GM12878 (cell line): ENCODE data around the gene SERPINI1. TPM values are rescaled to one million over a fixed set of nuclear protein-coding genes. Genes with fewer than 3 reads are reported as not detected.

Source experiments
- ATAC-seq: fragments of 200-7000 bp; cut with Tn5 transposase; 3 replicates; pipeline ENCODE4 v1.9.1; 2020; ENCODE audit warnings: mild to moderate bottlenecking, moderate library complexity
- BruUV-seq: library from RNA; stranded (reverse); fragments of 400-500 nt; replicated peaks from 2 replicates; lab custom pipeline; 2021; lab: Mats Ljungman, UMichigan
- CTCF ChIA-PET: fragments of 300-600 bp; sonication (Branson Sonifier 250); formaldehyde crosslinking; extraction: SDS; loops from one replicate; lab custom pipeline; 2021; ENCODE audit warnings: inconsistent platforms; lab: Yijun Ruan, JAX
- POLR2A ChIA-PET: fragments of 350-600 bp; formaldehyde crosslinking; extraction: SDS; loops from one replicate; lab custom pipeline; 2021; ENCODE audit warnings: inconsistent platforms; lab: Charles Lee
- RAD21 ChIA-PET: fragments of 300-600 bp; sonication (Branson Sonifier 250); formaldehyde crosslinking; loops from one replicate; lab custom pipeline; 2023; ENCODE audit warnings: antibody characterized with exemption; ENCODE audit not compliant: unreplicated experiment; lab: Charles Lee
- SMC1A ChIA-PET: fragments of 300-600 bp; sonication (Branson Sonifier 250); formaldehyde crosslinking; loops from one replicate; lab custom pipeline; 2023; ENCODE audit not compliant: unreplicated experiment, uncharacterized antibody; lab: Charles Lee
- DNase-seq: peaks from one replicate; pipeline ENCODE4 v3.0.0-alpha.2; 2011; ENCODE audit warnings: low read depth, low spot score
- FAIRE-seq: peaks from 3 replicates; lab custom pipeline; 2011; peaks lifted over from hg19 to GRCh38; lab: Jason Lieb, UNC
- H2AFZ ChIP-seq: 2 replicates; pipeline ENCODE4 v1.6.0; 2011; ENCODE audit warnings: low read depth, low read length, control low read depth; ENCODE audit not compliant: control insufficient read depth
- H3K27ac ChIP-seq: 2 replicates; pipeline ENCODE4 v1.5.1; 2011; ENCODE audit warnings: control low read depth; ENCODE audit not compliant: control insufficient read depth, insufficient read depth
- H3K27me3 ChIP-seq, 2 experiments: replicated peaks in 1 of 2; 2 replicates each; pipeline versions ENCODE4 v1.6.0 to v1.6.1; 2011; ENCODE audit warnings: low read length in 1 of 2; ENCODE audit not compliant: control insufficient read depth in 2 of 2, insufficient read depth in 2 of 2
- H3K36me3 ChIP-seq, 2 experiments: 2 replicates each; pipeline ENCODE4 v1.5.1; 2011; ENCODE audit warnings: low read length in 1 of 2; ENCODE audit not compliant: control insufficient read depth in 2 of 2, insufficient read depth in 2 of 2
- H3K4me1 ChIP-seq: 2 replicates; pipeline ENCODE4 v1.6.1; 2011; ENCODE audit warnings: mild to moderate bottlenecking, low read length, moderate library complexity, mixed read lengths; ENCODE audit not compliant: control insufficient read depth, insufficient read depth
- H3K4me2 ChIP-seq: 2 replicates; pipeline ENCODE4 v1.6.0; 2011; ENCODE audit warnings: control low read depth; ENCODE audit not compliant: control insufficient read depth, insufficient read depth
- H3K4me3 ChIP-seq: fragments of 200-600 bp; sonication (generic); 2 replicates; pipeline ENCODE4 v1.5.1; 2016
- H3K79me2 ChIP-seq: 2 replicates; pipeline ENCODE4 v1.6.0; 2011; ENCODE audit warnings: low read length; ENCODE audit not compliant: control insufficient read depth, insufficient read depth
- H3K9ac ChIP-seq: 2 replicates; pipeline ENCODE4 v1.8.0; 2011; ENCODE audit warnings: low read length, control low read depth, mixed read lengths; ENCODE audit not compliant: control insufficient read depth, insufficient read depth
- H3K9me3 ChIP-seq: replicated peaks from 3 replicates; pipeline ENCODE4 v1.5.1; 2011; ENCODE audit warnings: mild to moderate bottlenecking, low read length; ENCODE audit not compliant: control insufficient read depth, insufficient read depth
- H4K20me1 ChIP-seq: 2 replicates; pipeline ENCODE4 v1.6.0; 2011; ENCODE audit not compliant: control insufficient read depth, insufficient read depth
- EZH2 ChIP-seq: IDR thresholded peaks from 2 replicates; pipeline ENCODE4 v1.6.1; 2012; ENCODE audit warnings: low read depth, mild to moderate bottlenecking, control low read depth, inconsistent platforms, low read length, borderline replicate concordance; ENCODE audit not compliant: control insufficient read depth
- JUNB ChIP-seq: IDR thresholded peaks from 2 replicates; pipeline ENCODE4 v1.6.1; 2016; ENCODE audit warnings: antibody characterized with exemption, mild to moderate bottlenecking
- NFXL1 ChIP-seq: fragments of 450-650 bp; IDR thresholded peaks from 2 replicates; pipeline ENCODE4 v1.6.1; 2017; ENCODE audit warnings: antibody characterized with exemption, mild to moderate bottlenecking, borderline replicate concordance
- RAD21 ChIP-seq: IDR thresholded peaks from 2 replicates; pipeline ENCODE4 v1.6.1; 2011; ENCODE audit warnings: mild to moderate bottlenecking, low read depth, low read length, moderate library complexity; ENCODE audit not compliant: insufficient read depth
- TCF7 ChIP-seq: IDR thresholded peaks from 2 replicates; pipeline ENCODE4 v1.6.1; 2014; ENCODE audit warnings: antibody characterized with exemption, borderline replicate concordance
- WRNIP1 ChIP-seq: IDR thresholded peaks from 2 replicates; pipeline ENCODE4 v1.6.1; 2011; ENCODE audit warnings: low read depth, low read length, improper control_type of control experiment, borderline replicate concordance
- ZNF217 ChIP-seq: fragments of 450-650 bp; IDR thresholded peaks from 2 replicates; pipeline ENCODE4 v1.6.1; 2017; ENCODE audit warnings: antibody characterized with exemption, mild to moderate bottlenecking
- ZSCAN29 ChIP-seq: fragments of 450-650 bp; IDR thresholded peaks from 2 replicates; pipeline ENCODE4 v1.6.1; 2017; ENCODE audit warnings: mild to moderate bottlenecking, moderate library complexity
- whole genome bisulfite sequencing: methylation state at CpG from one replicate; pipeline ENCODE4 v1.1.6; 2016; ENCODE audit warnings: low lambda C conversion rate; ENCODE audit not compliant: insufficient replicate concordance, insufficient coverage; ENCODE audit errors: missing lambda C conversion rate; 5-methylcytosine and 5-hydroxymethylcytosine counted together
- in situ Hi-C: fragments of 300-500 bp; cut with MboI; formaldehyde crosslinking; loops from 9 replicates; pipeline ENCODE4 v1.14.3; 2018; ENCODE audit warnings: mixed read lengths
- intact Hi-C: fragments of 100-400 bp; cut with micrococcal nuclease; formaldehyde crosslinking; loops from one replicate; pipeline ENCODE4 v1.14.2; 2022; ENCODE audit not compliant: unreplicated experiment
- polyA plus RNA-seq, 11 experiments: library from polyadenylated mRNA; depleted of rRNA in 4 of 11; unstranded in 6 of 11; stranded (reverse) in 5 of 11; fragments of >200 nt; fragmentation: Nextera tagmentation in 4 of 11; fragmentation: Illumina TruSeq in 1 of 11; extraction: Ambion mirVana in 4 of 11; extraction: Trizol in 1 of 11; gene quantifications; 1 replicate in 1 of 11; 2 replicates in 10 of 11; pipeline versions ENCODE4 v1.2.1 to v1.2.3, GENCODE V29; 2011 to 2016; ENCODE audit warnings: inconsistent platforms in 2 of 11, missing spikeins in 2 of 11, low read depth in 1 of 11
- total RNA-seq, 4 experiments: library from RNA; depleted of rRNA in 3 of 4; stranded (reverse); fragments of >200 nt in 3 of 4; fragmentation: Illumina TruSeq in 1 of 4; extraction: Trizol in 1 of 4; gene quantifications; 2 replicates each; pipeline versions ENCODE4 v1.2.1 to v1.2.3, GENCODE V29; 2013 to 2021
- TF ChIP-seq, protein P1 (sequence below), 3 experiments: IDR thresholded peaks in 2 of 3; conservative IDR thresholded peaks in 1 of 3; 2 replicates each; pipeline ENCODE4 v1.5.1; 2011; ENCODE audit warnings: low read depth in 3 of 3, low read length in 3 of 3, mild to moderate bottlenecking in 3 of 3, control low read depth in 2 of 3, moderate library complexity in 2 of 3, inconsistent platforms in 1 of 3, mixed read lengths in 1 of 3; ENCODE audit not compliant: control insufficient read depth in 2 of 3, insufficient read depth in 1 of 3; ENCODE audit errors: extremely low read depth in 1 of 3

The SERPINI1 gene
- total and polyA plus RNA-seq, 10 of the 15 experiments (the other 5 are each of a cell fraction or from before 2014, with no cell fraction given), result 1.5 to 7.6 (median 3.6) TPM

DNA sequence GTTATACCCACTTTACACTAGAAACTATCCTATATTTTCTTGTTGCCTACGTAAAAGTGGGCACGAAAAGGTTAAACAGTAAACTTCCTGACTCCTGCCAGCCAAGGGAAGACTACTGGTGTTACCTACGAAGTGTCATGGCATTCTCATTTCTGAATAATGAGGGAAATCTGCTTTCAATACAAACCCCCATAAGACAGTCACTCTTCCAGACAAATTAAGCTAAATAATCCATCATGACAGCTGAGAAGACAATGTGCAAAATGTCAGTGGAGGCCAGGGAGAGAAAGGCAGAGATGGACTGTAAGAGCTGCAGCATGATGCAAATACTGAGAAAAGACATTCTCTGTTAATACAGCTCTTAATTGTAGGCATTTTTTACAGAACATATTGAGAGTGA, 136.5 kb downstream of the SERPINI1 start (continued):
- TF ChIP-seq WRNIP1, result no peak

DNA sequence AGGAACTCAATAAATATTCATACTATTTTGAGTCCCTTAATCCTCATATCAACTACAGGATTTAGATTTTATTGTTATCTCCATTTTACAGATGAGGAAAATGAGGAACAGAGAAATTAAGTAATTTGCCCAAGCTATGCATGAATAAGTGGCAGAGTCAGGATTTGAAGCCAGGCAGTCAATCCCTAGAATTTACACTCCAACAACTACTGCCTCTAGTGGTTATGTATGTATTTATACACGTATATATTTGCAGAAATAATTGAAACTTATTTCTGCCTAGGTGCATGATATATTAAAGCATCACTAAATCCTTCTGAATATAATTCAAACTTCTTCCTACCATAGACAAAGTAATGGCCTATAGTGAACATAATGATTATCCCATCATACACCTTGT, 137.4 kb downstream of the SERPINI1 start:
- Histone ChIP-seq H3K4me1 (no peaks in the 10 kb centered on the region), H3K36me3 (no peaks in the 10 kb centered on the region), H3K27me3 (no peaks in the 10 kb centered on the region), H4K20me1 (no peaks in the 10 kb centered on the region), H3K4me2 (no peak overlapping the region), H3K9ac (no peak overlapping the region), H3K27ac (no peak overlapping the region), H3K4me3 (no peak overlapping the region), H3K79me2 (no peaks in the 10 kb centered on the region), H2AFZ (no peak overlapping the region), H3K9me3 (no peaks in the 10 kb centered on the region)
- BruUV-seq, result no TSS peak
- intact Hi-C loops, result no loop called here
- in situ Hi-C loops, result no loop called here
- peak; percentile 38; the same call in 2 of the 3 replicates for ATAC-seq
- POLR2A ChIA-PET, result no interaction called here
- DNase-seq, result no peak
- FAIRE-seq, result no peak
- RAD21 ChIA-PET, result no interaction called here
- TF ChIP-seq RAD21 (0 out of 2 replicates have a peak, but pooled peaks have one; percentile 3), JUNB (no peak), EZH2 (no peak), TCF7 (no peak), ZSCAN29 (no peak), NFXL1 (no peak), ZNF217 (no peak)
- TF ChIP-seq, protein P1, sequence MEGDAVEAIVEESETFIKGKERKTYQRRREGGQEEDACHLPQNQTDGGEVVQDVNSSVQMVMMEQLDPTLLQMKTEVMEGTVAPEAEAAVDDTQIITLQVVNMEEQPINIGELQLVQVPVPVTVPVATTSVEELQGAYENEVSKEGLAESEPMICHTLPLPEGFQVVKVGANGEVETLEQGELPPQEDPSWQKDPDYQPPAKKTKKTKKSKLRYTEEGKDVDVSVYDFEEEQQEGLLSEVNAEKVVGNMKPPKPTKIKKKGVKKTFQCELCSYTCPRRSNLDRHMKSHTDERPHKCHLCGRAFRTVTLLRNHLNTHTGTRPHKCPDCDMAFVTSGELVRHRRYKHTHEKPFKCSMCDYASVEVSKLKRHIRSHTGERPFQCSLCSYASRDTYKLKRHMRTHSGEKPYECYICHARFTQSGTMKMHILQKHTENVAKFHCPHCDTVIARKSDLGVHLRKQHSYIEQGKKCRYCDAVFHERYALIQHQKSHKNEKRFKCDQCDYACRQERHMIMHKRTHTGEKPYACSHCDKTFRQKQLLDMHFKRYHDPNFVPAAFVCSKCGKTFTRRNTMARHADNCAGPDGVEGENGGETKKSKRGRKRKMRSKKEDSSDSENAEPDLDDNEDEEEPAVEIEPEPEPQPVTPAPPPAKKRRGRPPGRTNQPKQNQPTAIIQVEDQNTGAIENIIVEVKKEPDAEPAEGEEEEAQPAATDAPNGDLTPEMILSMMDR (IDR thresholded peaks at IDR 0.05 in 2 of 3, conservative IDR thresholded peaks at IDR 0.05 in 1 of 3; ENCODE audit: control insufficient read depth in 2 of 3, extremely low read depth in 1 of 3, insufficient read depth in 1 of 3, low read depth in 3 of 3, low read length in 3 of 3), result peak in 2 of 3 experiments; percentile 18 to 27; a peak in 3 of 6 replicates
- CTCF ChIA-PET, result interaction anchor here (0.7 to 2.7 kb wide), 5 partner anchors 9 to 493 kb away, joined by 3 to 13 read pairs (median 3); partner anchors contain the start of gene ZBBX
- SMC1A ChIA-PET, result interaction anchor here (1.4 kb wide), 1 partner anchor 9 kb away, joined by 10 read pairs; no protein-coding TSS in a partner anchor
- WGBS, result 0% methylated on average over 1 of the region's 1 CpG
